Activated gamma-delta T cell treated with Interleukin-2 at 50 U/mL for 16 hours (primary cell): ENCODE measurements around the gene PRR12.
"Not testable (repeated sequence)": the region's sequence is repeated elsewhere in the genome, so short reads cannot be mapped to it uniquely, and the experiment has no call there.

Experiments
- DNase-seq: peaks from one replicate; pipeline ENCODE4 v3.0.0-alpha.2; 2020

PRR12 gene

GRCh38 chr19:49592486-49593232 lies 1.7 kb downstream of the PRR12 start:
- DNase-seq, result no peak

DNA sequence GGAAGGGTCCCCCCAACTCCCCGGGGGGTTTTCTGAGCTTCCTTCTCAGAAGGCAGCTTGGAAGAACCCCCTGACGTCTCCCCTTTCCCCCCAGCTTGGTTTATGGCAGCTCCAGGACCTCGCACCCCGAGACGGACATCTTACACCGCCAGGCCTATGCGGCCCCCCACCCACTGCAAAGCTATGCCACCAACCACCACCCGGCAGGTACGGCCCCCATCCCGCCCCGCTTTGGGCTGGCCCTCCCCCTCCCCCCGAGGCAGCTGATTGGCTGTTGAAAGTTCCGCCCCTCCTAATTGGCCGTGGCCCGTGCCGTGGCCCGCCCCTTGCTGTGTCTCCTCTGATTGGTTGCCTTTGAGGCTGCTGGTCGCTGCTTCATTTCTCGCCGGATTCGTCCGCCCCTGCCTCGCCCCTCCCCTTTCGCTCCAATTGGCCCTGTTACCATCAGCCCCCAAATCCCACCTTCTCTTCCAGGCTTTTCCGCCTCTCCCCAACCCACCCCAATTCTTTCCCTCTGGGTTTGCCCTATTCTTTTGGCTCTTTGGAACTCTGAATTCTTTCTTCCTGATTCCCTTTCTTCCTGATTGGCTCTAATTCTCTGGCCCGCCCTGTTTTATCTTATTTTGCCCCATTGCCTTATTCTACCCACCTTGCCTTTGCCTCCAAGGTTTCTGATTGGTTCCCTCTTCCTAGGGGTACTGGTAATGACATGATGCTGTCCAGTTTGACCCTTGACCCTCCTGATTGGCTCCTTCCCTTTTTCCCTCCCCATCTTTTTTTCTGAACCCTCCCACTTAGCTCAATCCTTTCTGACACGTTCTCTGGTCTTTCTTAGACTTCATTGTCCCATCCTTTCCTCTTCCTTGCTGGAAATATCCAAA lies 2.5 kb downstream of the PRR12 start:
- peak; percentile 92 for DNase-seq

DNA sequence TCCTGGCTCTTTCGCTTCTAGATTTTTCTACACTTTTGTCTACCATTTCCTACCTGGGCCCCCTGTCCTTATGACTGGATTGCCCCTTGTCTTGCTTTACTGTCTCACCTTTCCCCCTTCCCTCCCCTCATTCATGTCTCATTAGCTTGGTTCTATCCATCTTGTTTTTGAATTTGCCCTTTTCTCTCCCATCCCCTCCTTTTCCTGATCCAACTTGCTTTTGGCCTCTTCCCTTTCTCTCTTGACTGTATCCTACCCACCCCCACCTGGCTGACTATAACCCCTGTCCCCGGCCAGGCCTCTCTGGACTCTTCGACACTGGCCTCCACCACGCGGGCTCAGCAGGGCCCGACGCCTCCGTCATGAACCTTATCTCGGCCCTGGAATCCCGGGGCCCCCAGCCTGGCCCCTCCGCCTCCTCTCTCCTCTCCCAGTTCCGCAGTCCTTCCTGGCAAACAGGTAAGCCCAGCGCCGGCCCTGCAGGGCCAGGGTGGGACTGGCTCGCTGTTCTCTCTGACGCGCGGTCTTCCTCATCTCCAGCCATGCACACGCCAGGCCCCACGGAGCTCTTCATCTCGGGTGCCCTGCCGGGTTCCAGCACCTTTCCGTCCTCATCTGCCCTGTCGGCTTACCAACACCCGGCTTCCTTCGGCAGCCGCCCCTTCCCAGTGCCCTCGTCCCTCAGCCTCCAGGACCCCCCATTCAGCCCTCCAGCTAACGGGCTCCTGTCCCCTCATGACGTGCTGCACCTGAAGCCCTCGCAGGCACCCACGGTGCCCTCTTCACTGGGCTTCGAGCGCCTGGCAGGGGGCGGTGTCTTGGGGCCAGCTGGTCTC lies 3.4 kb downstream of the PRR12 start:
- no peak for DNase-seq

GRCh38 chr19:49594993-49595818 lies 4.2 kb downstream of the PRR12 start:
- no peak for DNase-seq

DNA sequence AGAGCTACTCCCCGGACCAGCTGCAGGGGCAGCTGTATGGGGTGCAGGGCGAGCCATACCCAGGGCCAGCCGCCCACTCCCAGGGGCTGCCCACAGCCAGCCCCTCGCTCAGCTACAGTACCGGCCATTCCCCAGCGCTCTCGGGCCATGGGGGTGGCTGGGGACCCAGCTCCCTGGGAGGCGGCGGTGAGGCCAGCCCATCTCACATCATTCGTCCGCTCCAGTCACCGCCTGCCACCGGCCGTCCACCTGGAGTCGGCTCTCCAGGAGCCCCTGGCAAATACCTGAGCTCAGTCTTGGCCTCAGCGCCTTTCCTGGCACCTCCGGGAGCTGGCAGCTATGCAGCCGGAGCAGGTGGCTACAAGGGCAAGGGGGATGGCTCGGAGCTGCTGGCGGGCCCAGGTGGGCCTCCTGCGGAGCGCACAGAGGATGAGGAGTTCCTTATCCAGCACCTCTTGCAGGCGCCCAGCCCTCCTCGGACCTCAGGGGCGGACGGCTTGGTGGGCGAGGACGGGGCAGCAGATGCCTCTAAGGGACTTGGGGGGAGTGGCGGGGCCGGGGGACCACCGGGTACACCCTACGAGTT lies 4.9 kb downstream of the PRR12 start:
- no peak for DNase-seq

DNA sequence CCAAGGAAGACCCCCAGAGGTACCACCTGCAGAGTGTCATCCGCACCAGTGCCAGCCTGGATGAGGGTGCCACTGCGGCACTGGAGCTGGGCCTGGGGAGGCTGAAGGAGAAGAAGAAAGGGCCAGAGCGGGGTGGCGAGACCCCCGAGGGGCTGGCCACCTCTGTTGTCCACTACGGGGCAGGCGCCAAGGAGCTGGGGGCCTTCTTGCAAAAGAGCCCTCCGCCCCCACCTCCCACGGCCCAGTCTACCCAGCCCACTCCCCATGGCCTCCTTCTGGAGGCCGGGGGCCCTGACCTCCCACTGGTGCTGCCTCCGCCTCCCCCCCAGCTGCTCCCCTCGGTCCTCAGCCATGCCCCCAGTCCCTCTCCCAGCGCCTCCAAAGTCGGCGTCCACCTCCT lies 5.4 kb downstream of the PRR12 start:
- no peak for DNase-seq

GRCh38 chr19:49596954-49597702 lies 6.1 kb downstream of the PRR12 start:
- no peak for DNase-seq

GRCh38 chr19:49597703-49597974 lies 6.7 kb downstream of the PRR12 start:
- no peak for DNase-seq

DNA sequence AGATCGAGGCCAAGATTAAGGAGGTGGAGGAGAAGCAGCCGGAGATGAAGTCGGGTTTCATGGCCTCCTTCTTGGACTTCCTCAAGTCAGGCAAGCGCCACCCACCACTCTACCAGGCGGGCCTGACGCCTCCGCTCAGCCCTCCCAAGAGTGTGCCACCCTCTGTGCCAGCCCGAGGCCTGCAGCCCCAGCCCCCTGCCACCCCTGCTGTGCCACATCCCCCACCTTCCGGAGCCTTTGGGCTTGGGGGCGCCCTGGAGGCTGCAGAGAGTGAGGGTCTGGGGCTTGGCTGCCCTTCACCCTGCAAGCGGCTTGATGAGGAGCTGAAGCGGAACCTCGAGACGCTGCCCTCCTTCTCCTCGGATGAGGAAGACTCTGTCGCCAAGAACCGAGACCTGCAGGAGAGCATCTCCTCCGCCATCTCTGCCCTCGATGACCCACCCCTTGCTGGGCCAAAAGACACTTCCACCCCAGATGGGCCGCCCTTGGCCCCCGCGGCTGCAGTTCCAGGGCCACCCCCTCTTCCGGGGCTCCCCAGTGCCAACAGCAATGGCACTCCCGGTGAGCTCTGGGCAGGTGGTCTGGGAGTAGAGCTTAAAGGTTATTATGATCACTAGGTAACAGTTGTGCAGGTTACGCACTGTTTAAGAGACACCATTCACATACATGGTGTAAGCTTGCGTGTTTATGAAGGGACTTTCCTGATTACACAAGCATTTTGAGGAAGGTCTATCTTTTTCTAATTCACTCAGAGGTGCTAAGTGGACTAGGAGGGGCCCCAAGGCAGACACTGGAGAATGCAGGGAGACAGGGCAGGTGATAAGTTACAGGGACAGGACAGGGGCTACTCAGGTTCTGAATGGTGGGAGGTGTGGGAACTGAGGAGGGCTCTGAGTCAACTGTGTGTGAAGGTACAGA lies 8.7 kb downstream of the PRR12 start:
- DNase-seq, result no peak

DNA sequence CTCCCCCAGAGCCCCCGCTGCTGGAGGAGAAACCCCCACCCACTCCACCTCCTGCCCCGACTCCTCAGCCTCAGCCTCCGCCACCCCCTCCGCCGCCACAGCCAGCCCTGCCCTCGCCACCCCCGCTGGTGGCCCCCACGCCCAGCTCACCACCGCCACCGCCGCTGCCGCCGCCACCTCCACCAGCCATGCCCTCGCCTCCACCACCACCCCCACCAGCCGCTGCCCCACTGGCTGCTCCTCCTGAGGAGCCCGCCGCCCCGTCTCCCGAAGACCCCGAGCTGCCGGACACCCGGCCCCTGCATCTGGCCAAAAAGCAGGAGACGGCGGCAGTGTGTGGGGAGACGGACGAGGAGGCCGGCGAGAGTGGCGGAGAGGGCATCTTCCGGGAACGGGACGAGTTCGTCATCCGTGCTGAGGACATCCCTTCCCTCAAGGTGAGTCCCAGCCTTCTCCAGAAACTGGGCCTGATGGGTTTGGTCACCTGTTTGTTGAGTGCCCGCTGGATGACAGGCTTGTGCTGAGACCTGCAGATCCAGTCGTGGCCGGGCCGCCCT lies 10.6 kb downstream of the PRR12 start:
- DNase-seq, result no peak

GRCh38 chr19:49602806-49603205 lies 11.8 kb downstream of the PRR12 start:
- DNase-seq, result no peak

- DNase-seq, result no peak
Observed at GRCh38 chr19:49605605-49606004, 14.6 kb downstream of the PRR12 start.

DNA sequence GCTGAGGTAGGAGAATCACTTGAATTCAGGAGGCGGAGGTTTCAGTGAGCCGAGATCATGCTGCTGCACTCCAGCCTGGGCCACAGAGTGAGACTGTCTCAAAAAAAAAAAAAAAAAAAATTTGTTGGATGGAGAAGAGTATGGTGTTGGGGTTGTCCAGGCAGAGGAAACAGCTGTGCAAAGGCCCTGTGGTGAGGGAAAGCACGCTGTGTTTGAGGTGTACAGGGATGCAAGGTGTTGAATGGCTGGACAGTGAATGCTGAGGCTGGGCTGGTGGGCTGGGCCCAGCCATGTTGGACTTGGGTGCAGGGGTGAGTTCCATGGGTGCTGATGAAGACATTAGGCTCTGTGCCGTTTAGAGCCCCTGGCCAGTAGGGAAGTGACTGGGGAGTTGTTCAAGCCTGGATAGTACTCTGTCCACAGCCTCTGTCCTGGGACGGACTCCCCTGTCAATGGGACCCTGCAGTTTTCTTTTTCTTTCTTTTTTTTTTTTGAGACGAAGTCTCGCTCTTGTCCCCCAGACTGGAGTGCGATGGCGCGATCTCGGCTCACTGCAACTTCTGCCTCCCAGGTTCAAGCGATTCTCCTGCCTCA lies 18.6 kb downstream of the PRR12 start:
- DNase-seq, result no peak

- DNase-seq, result no peak
Observed at GRCh38 chr19:49613374-49613773, 22.4 kb downstream of the PRR12 start.

- DNase-seq, result no peak
Observed at GRCh38 chr19:49614096-49614833, 23.3 kb downstream of the PRR12 start.

DNA sequence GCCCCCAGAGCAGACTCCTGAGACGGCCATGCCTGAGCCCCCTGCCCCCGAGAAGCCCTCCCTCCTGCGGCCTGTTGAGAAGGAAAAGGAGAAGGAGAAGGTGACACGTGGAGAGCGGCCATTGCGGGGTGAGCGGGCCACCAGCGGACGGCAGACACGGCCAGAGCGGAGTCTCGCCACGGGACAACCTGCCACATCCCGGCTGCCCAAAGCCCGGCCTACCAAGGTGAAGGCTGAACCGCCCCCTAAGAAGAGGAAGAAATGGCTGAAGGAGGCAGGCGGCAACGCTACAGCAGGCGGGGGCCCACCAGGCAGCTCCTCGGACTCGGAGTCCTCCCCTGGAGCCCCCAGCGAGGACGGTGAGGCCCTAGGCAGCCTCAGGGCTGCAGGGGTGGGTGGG lies 24.9 kb downstream of the PRR12 start:
- DNase-seq, result no peak

GRCh38 chr19:49616532-49616931 lies 25.6 kb downstream of the PRR12 start:
- DNase-seq, result no peak

- DNase-seq, result no peak
Observed at GRCh38 chr19:49616945-49617344, 26.0 kb downstream of the PRR12 start.

DNA sequence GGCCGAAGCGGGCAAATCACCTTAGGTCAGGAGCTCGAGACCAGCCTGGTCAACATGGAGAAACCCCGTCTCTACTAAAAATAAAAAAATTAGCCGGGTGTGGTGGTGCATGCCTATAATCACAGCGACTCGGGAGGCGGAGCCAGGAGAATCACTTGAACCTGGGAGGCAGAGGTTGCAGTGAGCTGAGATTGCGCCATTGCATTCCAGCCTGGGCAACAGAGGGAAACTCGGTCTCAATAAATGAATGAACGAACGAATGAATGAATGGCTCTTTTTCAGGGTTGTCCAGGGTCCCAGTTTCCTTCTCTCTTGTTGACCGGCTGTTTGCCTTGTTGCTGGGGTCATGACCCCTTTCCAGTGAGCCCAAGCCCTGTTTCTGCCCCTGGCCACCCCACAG lies 26.9 kb downstream of the PRR12 start:
- DNase-seq, result not testable (repeated sequence)
